Vagina (tissue), 2 donors: ENCODE measurements around the gene NLRP3.

Source experiments
- CTCF ChIP-seq, 3 experiments: fragments of 450-650 bp in 2 of 3; fragments of 200-600 bp in 1 of 3; sonication (generic) in 1 of 3; IDR thresholded peaks; one replicate each; pipeline ENCODE4 v1.5.1; 2017 to 2019; ENCODE audit warnings: antibody characterized with exemption in 3 of 3, mild to moderate bottlenecking in 2 of 3, moderate library complexity in 2 of 3
- POLR2A ChIP-seq, 2 donors: fragments of 450-650 bp; IDR thresholded peaks; one replicate each; pipeline ENCODE4 v1.6.1; 2017; ENCODE audit warnings: antibody characterized with exemption in 2 of 2, mild to moderate bottlenecking in 2 of 2, moderate library complexity in 2 of 2

GRCh38 chr1:247467129-247467528 lies 51.2 kb downstream of the NLRP3 start:
- no peak for TF ChIP-seq CTCF (IDR thresholded peaks at IDR 0.05)
- no peak for TF ChIP-seq POLR2A (IDR thresholded peaks at IDR 0.05)
